Neural progenitor cell (in vitro differentiated cells): ENCODE results near the gene MMD. TPM values are rescaled to one million over a fixed set of nuclear protein-coding genes. Genes with fewer than 3 reads are reported as not detected.

Experiments
- DNase-seq: peaks from one replicate; pipeline ENCODE4 v3.0.0-alpha.2; 2016; ENCODE audit warnings: low spot score
- H2AFZ ChIP-seq: fragments of 200-600 bp; sonication (generic); replicated peaks from 2 replicates; pipeline ENCODE4 v1.6.1; 2016; ENCODE audit warnings: antibody characterized with exemption
- H3F3A ChIP-seq: fragments of 200-600 bp; sonication (generic); 2 replicates; pipeline ENCODE4 v1.6.1; 2016; ENCODE audit warnings: antibody characterized with exemption, low read depth
- H3K27ac ChIP-seq: fragments of 200-600 bp; sonication (generic); 2 replicates; pipeline ENCODE4 v1.5.1; 2016; ENCODE audit warnings: mild to moderate bottlenecking
- H3K27me3 ChIP-seq: fragments of 200-600 bp; sonication (generic); 2 replicates; pipeline ENCODE4 v1.6.1; 2016; ENCODE audit warnings: mild to moderate bottlenecking, moderate library complexity
- H3K36me3 ChIP-seq: fragments of 200-600 bp; sonication (generic); 2 replicates; pipeline ENCODE4 v1.5.1; 2016
- H3K4me1 ChIP-seq: fragments of 200-600 bp; sonication (generic); 2 replicates; pipeline ENCODE4 v1.6.1; 2016; ENCODE audit warnings: mixed run types
- H3K4me2 ChIP-seq: fragments of 200-600 bp; sonication (generic); 2 replicates; pipeline ENCODE4 v1.6.1; 2016
- H3K4me3 ChIP-seq: fragments of 200-600 bp; sonication (generic); 2 replicates; pipeline ENCODE4 v1.5.1; 2016
- H3K79me2 ChIP-seq: fragments of 200-600 bp; sonication (generic); 2 replicates; pipeline ENCODE4 v1.6.1; 2016; ENCODE audit warnings: low read depth
- H3K9ac ChIP-seq: fragments of 200-600 bp; sonication (generic); 2 replicates; pipeline ENCODE4 v1.6.1; 2016
- H3K9me3 ChIP-seq: fragments of 200-600 bp; sonication (generic); 2 replicates; pipeline ENCODE4 v1.5.1; 2016; ENCODE audit warnings: low read depth
- H4K20me1 ChIP-seq: fragments of 200-600 bp; sonication (generic); 2 replicates; pipeline ENCODE4 v1.6.1; 2016; ENCODE audit warnings: low read depth
- H3K27ac Mint-ChIP-seq: 3 replicates; pipeline ENCODE4 v1.8.0; 2021; ENCODE audit warnings: mixed read lengths
- H3K27me3 Mint-ChIP-seq: 2 replicates; pipeline ENCODE4 v1.8.0; 2022; ENCODE audit warnings: low read depth, mild to moderate bottlenecking, inconsistent platforms, moderate library complexity, mixed read lengths; ENCODE audit not compliant: insufficient read depth
- H3K36me3 Mint-ChIP-seq: 3 replicates; pipeline ENCODE4 v1.8.0; 2021; ENCODE audit warnings: mixed read lengths
- H3K4me1 Mint-ChIP-seq: 3 replicates; pipeline ENCODE4 v1.8.0; 2021; ENCODE audit warnings: mixed read lengths
- H3K4me3 Mint-ChIP-seq: 3 replicates; pipeline ENCODE4 v1.8.0; 2021; ENCODE audit warnings: mild to moderate bottlenecking, moderate library complexity, mixed read lengths
- H3K9me3 Mint-ChIP-seq: 3 replicates; pipeline ENCODE4 v1.8.0; 2020; ENCODE audit warnings: mixed read lengths
- EZH2 ChIP-seq: fragments of 200-600 bp; sonication (generic); IDR thresholded peaks from 2 replicates; pipeline ENCODE4 v1.6.1; 2017; ENCODE audit warnings: antibody characterized with exemption, mild to moderate bottlenecking, moderate library complexity
- EZH2phosphoT487 ChIP-seq: fragments of 200-600 bp; sonication (generic); IDR thresholded peaks from 2 replicates; pipeline ENCODE4 v1.6.1; 2017; ENCODE audit warnings: antibody characterized with exemption
- total RNA-seq: library from RNA; depleted of rRNA; stranded (reverse); fragments of >200 nt; gene quantifications from 2 replicates; pipeline ENCODE4 v1.2.3, GENCODE V29; 2015; ENCODE audit warnings: low replicate concordance
- TF ChIP-seq, protein P1 (sequence below): fragments of 200-600 bp; sonication (generic); IDR thresholded peaks from 2 replicates; pipeline ENCODE4 v1.5.1; 2017; ENCODE audit warnings: antibody characterized with exemption, mild to moderate bottlenecking

Gene MMD
- total RNA-seq, 1 donor from 2014 or later, result 122 TPM

DNA sequence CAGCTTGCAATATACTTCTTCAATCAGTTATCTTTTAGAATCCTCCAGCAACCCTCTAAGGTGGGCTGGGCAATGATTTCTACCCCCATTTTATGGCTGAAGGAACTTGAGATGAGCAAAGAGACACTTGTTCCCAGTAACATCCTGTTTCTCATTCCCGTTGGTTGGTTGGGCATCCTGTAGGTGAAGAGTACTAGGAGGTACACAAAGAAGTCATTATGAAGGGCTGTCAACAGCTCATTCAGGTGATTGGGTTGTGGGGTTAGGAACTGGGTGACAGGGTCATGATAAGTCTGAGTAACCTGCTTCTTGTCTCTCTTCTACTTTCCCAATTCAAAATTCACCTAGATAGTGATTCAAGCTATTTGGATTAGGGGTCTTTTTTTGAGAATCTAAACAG, 76.5 kb downstream of the MMD start:
- no peaks in the 10 kb centered on the region for H3K79me2 ChIP-seq
- Mint-ChIP-seq H3K4me3 (no peak overlapping the region), H3K9me3 (peaks cover 2% of the 10 kb centered on the region), H3K36me3 (no peaks in the 10 kb centered on the region), H3K27me3 (peaks cover 6% of the 10 kb centered on the region), H3K4me1 (no peaks in the 10 kb centered on the region), H3K27ac (no peak overlapping the region)
- H3K4me2 ChIP-seq, result no peak overlapping the region
- TF ChIP-seq, protein P1, sequence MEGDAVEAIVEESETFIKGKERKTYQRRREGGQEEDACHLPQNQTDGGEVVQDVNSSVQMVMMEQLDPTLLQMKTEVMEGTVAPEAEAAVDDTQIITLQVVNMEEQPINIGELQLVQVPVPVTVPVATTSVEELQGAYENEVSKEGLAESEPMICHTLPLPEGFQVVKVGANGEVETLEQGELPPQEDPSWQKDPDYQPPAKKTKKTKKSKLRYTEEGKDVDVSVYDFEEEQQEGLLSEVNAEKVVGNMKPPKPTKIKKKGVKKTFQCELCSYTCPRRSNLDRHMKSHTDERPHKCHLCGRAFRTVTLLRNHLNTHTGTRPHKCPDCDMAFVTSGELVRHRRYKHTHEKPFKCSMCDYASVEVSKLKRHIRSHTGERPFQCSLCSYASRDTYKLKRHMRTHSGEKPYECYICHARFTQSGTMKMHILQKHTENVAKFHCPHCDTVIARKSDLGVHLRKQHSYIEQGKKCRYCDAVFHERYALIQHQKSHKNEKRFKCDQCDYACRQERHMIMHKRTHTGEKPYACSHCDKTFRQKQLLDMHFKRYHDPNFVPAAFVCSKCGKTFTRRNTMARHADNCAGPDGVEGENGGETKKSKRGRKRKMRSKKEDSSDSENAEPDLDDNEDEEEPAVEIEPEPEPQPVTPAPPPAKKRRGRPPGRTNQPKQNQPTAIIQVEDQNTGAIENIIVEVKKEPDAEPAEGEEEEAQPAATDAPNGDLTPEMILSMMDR, result no peak
- TF ChIP-seq EZH2 (no peak), EZH2phosphoT487 (no peak)
- no peaks in the 10 kb centered on the region for H3K9me3 ChIP-seq
- H3K27me3 ChIP-seq, result no peaks in the 10 kb centered on the region
- no peaks in the 10 kb centered on the region for H3K36me3 ChIP-seq
- no peak overlapping the region for H3K27ac ChIP-seq
- DNase-seq, result no peak
- H4K20me1 ChIP-seq, result no peaks in the 10 kb centered on the region
- no peak overlapping the region for H3K9ac ChIP-seq
- H3K4me1 ChIP-seq, result no peaks in the 10 kb centered on the region
- no peak overlapping the region for H3K4me3 ChIP-seq
- H2AFZ ChIP-seq, result no peak overlapping the region
- no peaks in the 10 kb centered on the region for H3F3A ChIP-seq

DNA sequence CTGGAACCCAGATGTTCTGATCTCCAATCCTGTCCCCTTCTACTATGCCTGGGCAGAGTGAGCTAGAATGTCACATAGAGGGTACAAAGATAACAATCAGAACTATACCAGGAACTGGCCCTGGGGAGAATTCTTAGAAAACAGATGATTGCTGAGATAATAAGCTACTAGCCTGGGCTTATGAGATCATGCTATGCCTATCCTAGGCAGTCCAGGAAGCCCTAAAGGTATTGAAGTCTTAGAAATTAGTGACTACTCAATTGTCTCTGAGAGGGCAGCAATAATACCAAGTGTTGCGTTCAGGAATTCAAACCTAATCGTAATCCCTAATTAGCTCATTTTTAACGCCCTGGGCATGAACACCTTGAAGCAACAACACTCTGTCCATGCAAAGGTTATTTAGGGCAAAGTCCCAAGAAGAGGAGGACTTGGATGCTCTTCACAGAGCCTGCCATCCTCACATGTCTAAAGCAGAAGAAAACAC, 77.1 kb downstream of the MMD start:
- Histone ChIP-seq H4K20me1 (no peaks in the 10 kb centered on the region), H3F3A (no peaks in the 10 kb centered on the region), H3K9ac (no peak overlapping the region), H3K36me3 (no peaks in the 10 kb centered on the region), H3K4me1 (no peaks in the 10 kb centered on the region), H3K79me2 (no peaks in the 10 kb centered on the region), H2AFZ (no peak overlapping the region), H3K4me3 (no peak overlapping the region), H3K4me2 (no peak overlapping the region), H3K27ac (no peak overlapping the region), H3K9me3 (no peaks in the 10 kb centered on the region), H3K27me3 (no peaks in the 10 kb centered on the region)
- TF ChIP-seq EZH2 (no peak), EZH2phosphoT487 (no peak)
- DNase-seq, result no peak
- H3K36me3 Mint-ChIP-seq, result no peaks in the 10 kb centered on the region
- H3K4me3 Mint-ChIP-seq, result no peak overlapping the region
- no peak overlapping the region for H3K27ac Mint-ChIP-seq
- peaks cover 8% of the 10 kb centered on the region for H3K27me3 Mint-ChIP-seq
- peaks cover 2% of the 10 kb centered on the region for H3K9me3 Mint-ChIP-seq
- no peaks in the 10 kb centered on the region for H3K4me1 Mint-ChIP-seq

DNA sequence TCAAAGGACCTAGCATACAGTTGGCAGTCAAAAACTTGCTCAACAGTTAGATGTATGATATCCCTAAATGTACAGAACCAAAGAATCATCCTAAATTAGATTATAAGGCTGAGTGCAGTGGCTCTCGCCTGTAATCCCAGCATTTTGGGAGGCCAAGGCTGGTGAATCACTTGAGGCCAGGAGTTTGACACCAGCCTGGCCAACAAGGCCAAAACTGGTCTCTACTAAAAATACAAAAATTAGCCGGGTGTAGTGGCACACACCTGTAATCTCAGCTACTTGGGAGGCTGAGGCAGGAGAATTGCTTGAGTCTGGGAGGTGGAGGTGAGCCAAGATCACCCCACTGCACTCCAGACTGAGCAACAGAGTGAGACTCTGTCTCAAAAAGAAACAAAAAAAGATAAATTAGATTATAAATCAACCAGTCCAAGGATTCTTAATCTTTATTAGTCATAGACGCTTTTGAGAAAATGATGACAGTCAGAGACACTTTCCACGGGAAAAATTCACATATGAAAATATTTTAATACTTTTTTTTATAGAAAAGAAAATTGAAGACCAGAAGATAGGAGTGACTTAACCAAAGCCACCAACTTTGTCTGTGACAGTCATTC, 77.6 kb downstream of the MMD start:
- Histone ChIP-seq H4K20me1 (no peaks in the 10 kb centered on the region), H3K4me2 (no peak overlapping the region), H3K9me3 (no peaks in the 10 kb centered on the region), H3K79me2 (no peaks in the 10 kb centered on the region), H3K27me3 (no peaks in the 10 kb centered on the region), H3K36me3 (no peaks in the 10 kb centered on the region), H3K4me1 (no peaks in the 10 kb centered on the region), H3K4me3 (no peak overlapping the region), H2AFZ (no peak overlapping the region), H3F3A (no peaks in the 10 kb centered on the region), H3K27ac (no peak overlapping the region), H3K9ac (no peak overlapping the region)
- H3K4me1 Mint-ChIP-seq, result no peaks in the 10 kb centered on the region
- H3K36me3 Mint-ChIP-seq, result no peaks in the 10 kb centered on the region
- H3K27me3 Mint-ChIP-seq, result peaks cover 8% of the 10 kb centered on the region
- H3K9me3 Mint-ChIP-seq, result peaks cover 2% of the 10 kb centered on the region
- TF ChIP-seq EZH2, result no peak
- no peak for TF ChIP-seq EZH2phosphoT487
- TF ChIP-seq, protein P1, result no peak
- no peak for DNase-seq
- H3K27ac Mint-ChIP-seq, result no peak overlapping the region
- no peak overlapping the region for H3K4me3 Mint-ChIP-seq

DNA sequence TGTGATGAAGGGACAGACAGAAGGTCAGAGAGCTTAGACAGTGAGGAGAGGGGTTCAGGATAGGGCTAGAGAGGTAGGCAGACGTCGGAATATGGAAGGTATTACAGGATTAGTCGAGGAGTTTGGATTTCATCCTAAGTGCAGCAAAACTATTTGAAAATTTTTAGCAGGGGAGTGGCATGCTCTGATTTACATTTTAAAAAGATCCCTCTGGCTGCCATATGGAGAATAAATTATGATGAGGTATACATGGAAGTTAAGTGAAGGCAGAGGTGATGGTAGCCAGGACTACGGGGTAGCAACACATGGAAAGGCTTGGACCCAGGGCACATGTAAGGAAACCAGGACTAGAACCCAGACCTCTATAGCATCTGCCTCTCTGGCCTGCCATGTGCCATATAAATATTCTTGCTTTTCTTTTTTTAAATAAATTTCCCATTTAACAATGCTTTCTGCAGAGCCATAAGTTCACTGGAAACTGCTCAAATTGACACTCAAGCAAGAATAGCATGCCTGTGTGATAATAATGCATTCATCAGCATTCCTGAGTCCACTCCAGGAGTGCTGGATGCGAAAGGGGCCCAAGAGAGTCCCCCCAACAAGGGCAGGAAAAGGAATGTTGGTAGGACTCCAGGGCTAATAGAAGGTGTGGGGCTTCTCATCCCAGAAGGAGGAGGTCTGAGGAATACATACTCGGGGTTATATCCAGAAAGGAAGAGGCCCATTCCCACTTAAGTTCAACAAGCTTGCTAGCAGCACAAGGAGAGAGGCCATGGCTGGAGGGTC, 78.6 kb downstream of the MMD start:
- H3K27ac ChIP-seq, result no peak overlapping the region
- H3K4me2 ChIP-seq, result no peak overlapping the region
- Mint-ChIP-seq H3K36me3 (no peaks in the 10 kb centered on the region), H3K27me3 (peaks cover 5% of the 10 kb centered on the region), H3K27ac (no peak overlapping the region), H3K9me3 (peaks cover 2% of the 10 kb centered on the region), H3K4me3 (no peak overlapping the region), H3K4me1 (no peaks in the 10 kb centered on the region)
- no peak for DNase-seq
- TF ChIP-seq EZH2phosphoT487 (no peak), EZH2 (no peak)
- TF ChIP-seq, protein P1, result no peak
- no peaks in the 10 kb centered on the region for H3K27me3 ChIP-seq
- no peaks in the 10 kb centered on the region for H3K9me3 ChIP-seq
- no peaks in the 10 kb centered on the region for H3K4me1 ChIP-seq
- no peak overlapping the region for H3K4me3 ChIP-seq
- no peak overlapping the region for H2AFZ ChIP-seq
- H3F3A ChIP-seq, result no peaks in the 10 kb centered on the region
- no peaks in the 10 kb centered on the region for H4K20me1 ChIP-seq
- H3K9ac ChIP-seq, result no peak overlapping the region
- no peaks in the 10 kb centered on the region for H3K36me3 ChIP-seq
- H3K79me2 ChIP-seq, result no peaks in the 10 kb centered on the region
